HG02840 (cell line): ENCODE results near the gene DISC1.

Experiments
- ATAC-seq: cut with Tn5 transposase; IDR thresholded peaks from one replicate; pipeline ENCODE4 v1.9.1; 2021; ENCODE audit warnings: mild to moderate bottlenecking, moderate library complexity, moderate number of reproducible peaks; ENCODE audit not compliant: unreplicated experiment, low FRiP score

The DISC1 gene

DNA sequence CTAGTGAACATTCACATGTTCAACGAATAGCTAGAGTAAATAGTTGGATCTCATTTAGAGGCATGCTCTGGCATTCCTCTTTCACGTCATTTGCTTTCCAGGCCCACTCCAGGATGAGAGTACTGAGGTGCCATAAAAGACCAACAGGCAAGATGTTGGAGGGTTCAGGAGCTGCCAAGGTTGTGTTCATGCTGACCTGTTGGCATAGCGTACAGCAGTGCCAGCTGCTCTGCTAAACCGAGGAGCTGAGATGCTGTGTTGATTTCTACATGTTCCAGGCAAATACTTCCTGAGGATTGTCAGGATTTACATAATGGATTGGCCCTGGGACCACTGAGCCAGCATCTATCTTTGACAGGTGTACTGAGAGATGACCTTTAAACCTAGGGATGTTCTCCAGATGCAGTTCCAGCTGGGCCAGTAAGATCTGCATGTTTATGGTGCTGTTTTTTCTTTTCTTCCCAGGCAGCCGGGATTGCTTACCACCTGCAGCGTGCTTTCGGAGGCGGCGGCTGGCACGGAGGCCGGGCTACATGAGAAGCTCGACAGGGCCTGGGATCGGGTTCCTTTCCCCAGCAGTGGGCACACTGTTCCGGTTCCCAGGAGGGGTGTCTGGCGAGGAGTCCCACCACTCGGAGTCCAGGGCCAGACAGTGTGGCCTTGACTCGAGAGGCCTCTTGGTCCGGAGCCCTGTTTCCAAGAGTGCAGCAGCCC lies 66.9 kb downstream of the DISC1 start:
- ATAC-seq, result no peak

DNA sequence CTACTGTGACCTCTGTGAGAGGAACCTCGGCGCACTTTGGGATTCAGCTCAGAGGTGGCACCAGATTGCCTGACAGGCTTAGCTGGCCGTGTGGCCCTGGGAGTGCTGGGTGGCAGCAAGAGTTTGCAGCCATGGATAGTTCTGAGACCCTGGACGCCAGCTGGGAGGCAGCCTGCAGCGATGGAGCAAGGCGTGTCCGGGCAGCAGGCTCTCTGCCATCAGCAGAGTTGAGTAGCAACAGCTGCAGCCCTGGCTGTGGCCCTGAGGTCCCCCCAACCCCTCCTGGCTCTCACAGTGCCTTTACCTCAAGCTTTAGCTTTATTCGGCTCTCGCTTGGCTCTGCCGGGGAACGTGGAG lies 67.5 kb downstream of the DISC1 start:
- ATAC-seq, result no peak

- ATAC-seq, result no peak
Observed at GRCh38 chr1:231694465-231695077, 68.0 kb downstream of the DISC1 start.

DNA sequence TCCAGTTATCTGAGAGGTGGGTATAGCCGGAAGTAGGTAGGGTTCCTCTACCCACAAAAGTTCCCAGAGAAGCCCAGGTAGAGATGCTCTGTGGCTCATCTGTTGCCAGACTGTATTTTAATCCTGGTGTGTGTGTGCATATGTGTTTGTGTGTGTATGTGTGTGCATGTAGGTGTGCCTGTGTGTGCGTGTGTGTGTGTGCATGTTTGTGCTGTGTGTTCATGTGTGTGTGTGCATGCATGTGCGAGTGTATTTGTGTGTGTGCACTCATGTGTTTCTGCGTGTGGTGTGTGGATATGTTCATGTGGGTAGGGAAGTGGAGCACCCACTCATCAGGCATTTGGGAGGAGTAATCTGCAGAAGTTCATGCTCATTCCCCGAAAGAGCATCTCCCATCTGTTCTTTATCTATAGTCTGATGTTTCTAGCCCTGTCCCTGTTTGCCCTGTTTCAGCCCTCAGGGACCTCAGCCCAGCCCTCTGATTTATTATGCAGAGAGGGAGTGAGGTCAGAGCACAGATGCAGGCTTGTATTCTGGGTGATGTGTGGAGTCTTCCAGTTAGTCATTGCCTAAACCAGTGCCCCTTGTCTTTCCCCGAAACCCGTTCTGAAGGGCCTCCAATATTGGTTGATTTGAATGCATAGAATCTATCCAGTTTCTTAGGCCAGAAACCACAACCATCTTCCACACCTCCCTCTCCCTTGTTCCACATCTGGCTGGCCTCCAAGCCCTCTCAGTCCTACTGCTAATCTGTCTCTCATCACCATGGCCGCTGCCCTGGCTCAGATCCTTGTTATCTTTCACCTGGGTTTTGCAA lies 69.1 kb downstream of the DISC1 start:
- no peak for ATAC-seq

- ATAC-seq, result no peak
Observed at GRCh38 chr1:231699784-231700183, 73.2 kb downstream of the DISC1 start.

GRCh38 chr1:231701306-231701705 lies 74.7 kb downstream of the DISC1 start:
- no peak for ATAC-seq

DNA sequence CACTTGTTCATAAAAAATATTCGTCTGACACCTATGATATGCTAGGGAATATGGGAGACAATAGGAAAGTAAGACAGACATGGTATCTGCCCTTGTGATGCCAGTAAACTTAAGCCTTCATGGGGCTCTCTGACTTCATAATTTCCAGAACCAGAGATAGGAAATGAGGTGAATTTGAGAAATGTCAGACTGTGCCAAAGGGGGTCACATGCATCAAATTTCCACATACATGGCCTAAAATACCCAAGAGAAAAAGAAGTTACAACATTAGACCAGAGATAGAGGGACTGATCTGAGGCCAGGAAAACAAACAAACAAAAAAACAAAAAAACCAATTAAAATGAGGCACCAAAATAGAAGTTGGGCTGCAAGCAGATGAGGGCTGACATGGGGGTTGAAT lies 75.7 kb downstream of the DISC1 start:
- no peak for ATAC-seq

- ATAC-seq, result no peak
Observed at GRCh38 chr1:231702804-231703203, 76.2 kb downstream of the DISC1 start.

- no peak for ATAC-seq
Observed at GRCh38 chr1:231705806-231706760, 79.5 kb downstream of the DISC1 start.

DNA sequence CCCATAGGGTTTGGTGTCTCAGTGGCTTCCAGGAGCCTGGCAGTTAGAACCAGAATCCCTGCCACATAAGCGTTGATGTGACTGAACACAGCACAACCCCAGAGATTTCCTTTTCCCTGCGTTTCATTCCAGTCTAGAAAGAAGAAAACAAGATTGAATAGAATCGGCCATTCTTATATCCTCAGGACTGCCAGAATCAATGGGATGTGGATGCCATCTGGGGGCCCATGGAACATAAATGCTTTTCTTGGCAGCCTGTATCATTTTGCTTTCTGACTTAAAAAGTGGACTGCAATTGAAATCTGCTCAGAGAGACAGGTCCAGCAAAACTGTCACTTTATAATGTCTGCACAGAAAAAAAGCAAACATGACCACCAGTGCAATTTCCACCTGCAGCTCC lies 80.3 kb downstream of the DISC1 start:
- ATAC-seq, result no peak

DNA sequence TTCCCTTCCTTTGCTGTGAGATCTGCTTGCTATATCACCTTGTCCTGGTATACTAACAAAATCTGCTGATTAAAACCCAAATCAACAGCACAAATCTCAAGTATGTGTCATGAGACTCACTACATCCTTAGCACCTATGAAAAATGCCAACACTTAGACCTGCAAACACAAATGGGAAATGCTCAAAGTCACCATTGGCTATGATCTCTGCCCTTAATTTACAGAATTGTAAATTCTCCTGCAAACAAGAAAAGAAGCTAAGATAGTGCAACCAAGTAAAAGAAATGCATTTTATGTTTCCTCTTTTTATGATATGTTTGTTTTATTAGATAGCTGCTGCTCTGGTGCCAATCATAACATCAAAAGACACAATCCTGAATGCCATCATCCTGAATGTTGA lies 80.8 kb downstream of the DISC1 start:
- no peak for ATAC-seq

- no peak for ATAC-seq
Observed at GRCh38 chr1:231708394-231708793, 81.8 kb downstream of the DISC1 start.

- no peak for ATAC-seq
Observed at GRCh38 chr1:231714440-231714839, 87.8 kb downstream of the DISC1 start.

GRCh38 chr1:231715816-231716722 lies 89.5 kb downstream of the DISC1 start:
- ATAC-seq, result no peak

- ATAC-seq, result no peak
Observed at GRCh38 chr1:231716879-231717278, 90.3 kb downstream of the DISC1 start.

DNA sequence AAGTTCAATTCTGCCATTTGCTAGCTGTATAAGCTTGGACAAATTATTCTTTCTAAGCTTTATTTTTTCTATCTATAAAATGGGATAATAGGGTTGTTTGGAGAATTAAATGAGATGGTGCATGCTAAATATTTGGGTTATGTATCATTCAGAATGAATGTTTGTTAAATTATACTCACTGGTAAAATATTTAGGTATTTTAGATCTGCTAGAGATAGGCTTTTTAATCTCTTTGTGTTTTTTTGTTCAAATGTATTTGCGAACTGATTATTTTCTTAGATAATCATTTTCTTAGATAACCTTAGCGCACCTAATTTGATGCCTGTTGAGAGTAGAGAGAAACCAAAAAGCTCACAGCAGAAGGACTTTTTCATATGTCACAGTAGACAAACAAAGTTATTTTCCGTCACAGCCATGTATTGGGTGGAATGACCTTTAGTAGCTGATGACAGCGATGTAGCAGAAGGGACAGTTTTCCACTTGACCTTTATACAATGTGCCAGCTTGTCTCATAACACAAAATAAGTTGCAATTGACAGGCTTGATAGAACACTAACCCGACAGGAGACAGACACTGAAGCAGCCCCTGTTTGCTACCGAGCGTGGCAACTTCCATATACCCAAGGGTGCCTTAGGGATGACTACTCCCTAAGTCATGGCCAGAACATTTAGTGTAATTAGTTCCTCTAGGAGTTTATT lies 93.0 kb downstream of the DISC1 start:
- ATAC-seq, result no peak

DNA sequence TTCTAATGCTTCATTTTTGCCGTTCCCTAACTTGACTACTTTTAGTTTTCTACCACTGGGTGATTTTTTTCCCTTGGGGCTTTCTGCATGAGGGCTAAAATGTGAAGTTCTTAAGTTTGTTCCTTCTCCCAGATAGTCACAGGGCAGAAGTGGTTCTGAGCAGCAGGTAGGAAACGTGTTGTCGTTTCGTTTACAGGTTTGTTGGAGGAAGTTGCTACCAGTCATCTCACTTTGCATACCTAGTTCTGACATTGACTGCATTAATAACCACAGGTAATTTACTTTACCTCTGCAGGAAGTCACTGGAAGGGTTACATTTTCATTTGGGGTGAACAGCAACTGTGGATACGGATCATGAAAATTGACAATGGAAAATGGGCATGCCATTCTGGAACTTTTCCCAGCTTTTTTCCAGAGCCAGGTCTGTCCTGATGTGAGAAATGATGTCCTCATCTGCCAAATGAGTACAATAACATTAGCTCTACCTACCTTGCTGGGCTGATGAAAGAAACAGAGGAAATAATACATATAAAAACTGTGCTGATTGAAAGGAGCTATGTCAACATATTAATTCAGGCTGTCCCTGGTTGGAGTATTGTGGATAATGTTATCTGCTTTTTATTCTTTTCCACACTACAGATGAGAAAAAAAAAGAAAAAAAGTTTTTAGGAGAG lies 94.2 kb downstream of the DISC1 start:
- ATAC-seq, result no peak

- ATAC-seq, result no peak
Observed at GRCh38 chr1:231721436-231721835, 94.8 kb downstream of the DISC1 start.
